GM10266 (cell line): ENCODE data around the gene PDGFA.

Experiments
- DNase-seq: peaks from one replicate; pipeline ENCODE4 v3.0.0; 2012; ENCODE audit errors: extremely low spot score
- CTCF ChIP-seq: IDR thresholded peaks from 2 replicates; pipeline ENCODE4 v1.5.1; 2012; ENCODE audit warnings: mild to moderate bottlenecking, low read depth; ENCODE audit not compliant: control insufficient read depth, insufficient read depth; ENCODE audit errors: missing control alignments

PDGFA gene

GRCh38 chr7:471866-472639 lies 47.6 kb downstream of the PDGFA start:
- TF ChIP-seq CTCF: no peak
- no peak for DNase-seq

- TF ChIP-seq CTCF: no peak
- no peak for DNase-seq
Observed at GRCh38 chr7:471191-471865, 48.3 kb downstream of the PDGFA start.

- TF ChIP-seq CTCF: no peak
- no peak for DNase-seq
Observed at GRCh38 chr7:469563-469961, 50.1 kb downstream of the PDGFA start.

- DNase-seq: no peak
- TF ChIP-seq CTCF: no peak
Observed at GRCh38 chr7:468681-469562, 50.7 kb downstream of the PDGFA start.

GRCh38 chr7:467856-468545 lies 51.6 kb downstream of the PDGFA start:
- DNase-seq: no peak
- TF ChIP-seq CTCF: no peak

GRCh38 chr7:467393-467828 lies 52.2 kb downstream of the PDGFA start:
- TF ChIP-seq CTCF: no peak
- no peak for DNase-seq
